ENCODE data around the gene CD44.

DNA sequence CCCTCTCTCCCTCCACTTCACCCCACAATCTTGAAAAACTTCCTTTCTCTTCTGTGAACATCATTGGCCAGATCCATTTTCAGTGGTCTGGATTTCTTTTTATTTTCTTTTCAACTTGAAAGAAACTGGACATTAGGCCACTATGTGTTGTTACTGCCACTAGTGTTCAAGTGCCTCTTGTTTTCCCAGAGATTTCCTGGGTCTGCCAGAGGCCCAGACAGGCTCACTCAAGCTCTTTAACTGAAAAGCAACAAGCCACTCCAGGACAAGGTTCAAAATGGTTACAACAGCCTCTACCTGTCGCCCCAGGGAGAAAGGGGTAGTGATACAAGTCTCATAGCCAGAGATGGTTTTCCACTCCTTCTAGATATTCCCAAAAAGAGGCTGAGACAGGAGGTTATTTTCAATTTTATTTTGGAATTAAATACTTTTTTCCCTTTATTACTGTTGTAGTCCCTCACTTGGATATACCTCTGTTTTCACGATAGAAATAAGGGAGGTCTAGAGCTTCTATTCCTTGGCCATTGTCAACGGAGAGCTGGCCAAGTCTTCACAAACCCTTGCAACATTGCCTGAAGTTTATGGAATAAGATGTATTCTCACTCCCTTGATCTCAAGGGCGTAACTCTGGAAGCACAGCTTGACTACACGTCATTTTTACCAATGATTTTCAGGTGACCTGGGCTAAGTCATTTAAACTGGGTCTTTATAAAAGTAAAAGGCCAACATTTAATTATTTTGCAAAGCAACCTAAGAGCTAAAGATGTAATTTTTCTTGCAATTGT lies 92.3 kb downstream of the CD44 start:
- TF ChIP-seq POLR2A (IDR thresholded peaks at IDR 0.05), result no peak
- TF ChIP-seq, protein P1, sequence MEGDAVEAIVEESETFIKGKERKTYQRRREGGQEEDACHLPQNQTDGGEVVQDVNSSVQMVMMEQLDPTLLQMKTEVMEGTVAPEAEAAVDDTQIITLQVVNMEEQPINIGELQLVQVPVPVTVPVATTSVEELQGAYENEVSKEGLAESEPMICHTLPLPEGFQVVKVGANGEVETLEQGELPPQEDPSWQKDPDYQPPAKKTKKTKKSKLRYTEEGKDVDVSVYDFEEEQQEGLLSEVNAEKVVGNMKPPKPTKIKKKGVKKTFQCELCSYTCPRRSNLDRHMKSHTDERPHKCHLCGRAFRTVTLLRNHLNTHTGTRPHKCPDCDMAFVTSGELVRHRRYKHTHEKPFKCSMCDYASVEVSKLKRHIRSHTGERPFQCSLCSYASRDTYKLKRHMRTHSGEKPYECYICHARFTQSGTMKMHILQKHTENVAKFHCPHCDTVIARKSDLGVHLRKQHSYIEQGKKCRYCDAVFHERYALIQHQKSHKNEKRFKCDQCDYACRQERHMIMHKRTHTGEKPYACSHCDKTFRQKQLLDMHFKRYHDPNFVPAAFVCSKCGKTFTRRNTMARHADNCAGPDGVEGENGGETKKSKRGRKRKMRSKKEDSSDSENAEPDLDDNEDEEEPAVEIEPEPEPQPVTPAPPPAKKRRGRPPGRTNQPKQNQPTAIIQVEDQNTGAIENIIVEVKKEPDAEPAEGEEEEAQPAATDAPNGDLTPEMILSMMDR (IDR thresholded peaks at IDR 0.05 in 8 of 11, conservative IDR thresholded peaks at IDR 0.05 in 3 of 11), result no peak
